GM19238 (cell line): Measurements from ENCODE around the gene OVOL2.

Experiments used
- DNase-seq: peaks from one replicate; pipeline ENCODE4 v3.0.0; 2011; ENCODE audit warnings: low spot score; ENCODE audit not compliant: insufficient read length

OVOL2 gene

DNA sequence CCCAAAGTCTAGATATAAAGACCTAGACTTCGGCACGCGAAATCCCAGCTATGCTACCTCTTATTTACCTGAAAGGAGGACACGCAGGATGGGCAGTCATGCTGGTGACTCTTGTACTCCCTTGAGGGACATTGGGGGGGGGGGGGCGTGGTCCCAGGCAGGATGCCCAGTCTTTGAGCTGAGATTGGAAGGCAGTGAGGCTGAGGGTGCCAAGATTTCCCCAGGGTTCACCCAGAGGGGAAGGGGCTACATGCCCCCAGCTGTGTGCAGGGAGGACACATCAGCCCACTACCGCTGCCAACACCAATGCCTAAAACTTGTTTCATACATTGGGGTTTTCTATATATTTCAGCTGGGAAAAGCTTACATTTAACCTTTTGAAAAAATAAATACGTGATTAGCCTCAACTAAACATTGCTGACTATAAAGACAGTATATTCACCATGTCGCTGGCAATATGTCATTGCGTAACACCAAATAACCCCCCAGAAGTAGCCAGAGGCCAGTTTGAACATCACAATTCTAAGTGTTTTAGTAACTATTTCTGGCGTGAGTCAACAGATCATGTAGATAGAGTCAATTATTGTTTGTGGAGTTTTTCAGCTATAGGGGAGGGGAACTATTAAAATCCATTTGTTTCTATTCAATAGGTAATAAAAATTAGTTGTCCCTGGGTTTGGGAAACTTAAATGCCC lies 67.3 kb downstream of the OVOL2 start:
- DNase-seq = no peak

DNA sequence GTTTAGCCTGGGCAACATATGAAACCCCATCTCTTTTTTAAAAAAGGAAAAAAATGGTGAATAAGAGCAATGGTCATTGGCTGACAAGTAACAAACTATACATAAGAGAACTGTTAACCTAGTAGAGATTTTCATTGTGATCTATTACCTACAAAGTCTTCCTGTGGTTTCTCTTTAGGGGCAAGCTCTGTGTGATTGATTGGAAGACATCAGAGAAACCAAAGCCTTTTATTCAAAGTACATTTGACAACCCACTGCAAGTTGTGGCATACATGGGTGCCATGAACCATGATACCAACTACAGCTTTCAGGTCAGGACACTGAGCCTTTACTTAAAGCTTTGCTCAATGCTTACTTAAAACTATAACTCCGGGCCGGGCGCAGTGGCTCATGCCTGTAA lies 69.7 kb downstream of the OVOL2 start:
- no peak for DNase-seq

DNA sequence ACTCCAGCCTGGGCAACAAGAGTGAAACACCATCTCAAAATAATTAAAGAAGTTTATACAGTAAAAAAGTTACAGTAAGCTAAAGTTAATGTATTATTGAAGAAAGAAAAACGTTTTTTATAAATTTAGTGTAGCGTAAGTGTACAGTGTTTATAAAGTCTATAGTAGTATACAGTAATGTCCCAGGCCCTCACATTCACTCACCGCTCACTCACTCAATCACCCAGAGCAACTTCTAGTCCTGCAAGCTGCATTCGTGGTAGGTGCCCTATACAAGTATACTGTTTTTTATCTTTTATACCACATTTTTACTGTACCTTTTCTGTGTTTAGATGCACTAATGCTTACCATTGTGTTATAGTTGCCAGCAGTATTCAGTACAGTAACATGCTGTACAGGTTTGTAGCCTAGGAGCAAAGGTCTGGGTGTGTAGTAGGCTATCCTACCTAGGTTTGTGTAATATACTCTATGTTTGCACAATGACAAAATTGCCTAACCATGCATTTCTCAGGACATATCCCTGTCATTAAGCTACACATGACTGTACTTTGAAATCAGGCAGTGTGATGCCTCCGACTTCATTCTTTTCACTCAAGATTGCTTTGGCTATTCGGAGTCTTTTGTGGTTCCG lies 72.2 kb downstream of the OVOL2 start:
- DNase-seq = no peak

DNA sequence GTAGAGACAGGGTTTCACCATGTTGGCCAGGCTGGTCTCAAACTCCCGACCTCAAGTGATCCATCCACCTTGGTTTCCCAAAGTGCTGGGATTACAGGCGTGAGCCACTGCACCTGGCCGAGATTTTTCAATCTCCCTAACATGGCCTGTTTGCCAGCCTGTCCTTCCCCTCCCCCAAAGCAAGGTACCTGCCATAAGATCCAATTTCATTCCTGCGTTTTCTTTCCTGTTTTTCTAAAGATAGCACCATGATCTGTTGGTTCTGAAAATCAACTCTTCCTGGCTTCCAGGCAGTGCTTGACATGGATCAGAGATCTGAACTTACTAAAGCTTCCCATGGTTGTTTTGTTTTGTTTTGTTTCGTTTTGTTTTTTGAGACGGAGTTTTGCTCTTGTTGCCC lies 81.4 kb downstream of the OVOL2 start:
- no peak for DNase-seq
